ENCODE results near the gene PYGB.

The PYGB gene

DNA sequence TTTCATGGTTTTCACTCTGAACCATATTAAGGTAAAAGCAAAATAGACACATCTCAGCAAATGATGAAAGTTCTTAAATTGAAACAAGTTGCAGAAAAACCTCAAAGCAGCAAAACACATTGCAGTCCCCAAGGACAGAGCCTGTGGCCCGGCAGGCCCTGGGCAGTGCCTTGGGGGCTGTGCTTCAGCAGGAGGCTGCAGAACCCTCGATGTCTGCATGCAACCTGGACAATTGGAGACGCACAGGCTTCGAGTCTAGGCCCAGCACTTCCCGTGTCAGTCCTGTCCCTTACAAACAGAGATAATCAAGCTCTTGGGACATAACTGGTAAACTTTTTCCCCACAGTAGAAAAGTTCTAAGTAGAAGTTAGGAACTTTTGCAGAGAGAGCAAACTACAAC lies 9.2 kb downstream of the PYGB start (continued):
- TF ChIP-seq ZEB2 (tag by site-specific recombination; IDR thresholded peaks at IDR 0.05), result no peak
- no peak for TF ChIP-seq KLF1 (tag by site-specific recombination; IDR thresholded peaks at IDR 0.05)
- TF ChIP-seq, protein P1, sequence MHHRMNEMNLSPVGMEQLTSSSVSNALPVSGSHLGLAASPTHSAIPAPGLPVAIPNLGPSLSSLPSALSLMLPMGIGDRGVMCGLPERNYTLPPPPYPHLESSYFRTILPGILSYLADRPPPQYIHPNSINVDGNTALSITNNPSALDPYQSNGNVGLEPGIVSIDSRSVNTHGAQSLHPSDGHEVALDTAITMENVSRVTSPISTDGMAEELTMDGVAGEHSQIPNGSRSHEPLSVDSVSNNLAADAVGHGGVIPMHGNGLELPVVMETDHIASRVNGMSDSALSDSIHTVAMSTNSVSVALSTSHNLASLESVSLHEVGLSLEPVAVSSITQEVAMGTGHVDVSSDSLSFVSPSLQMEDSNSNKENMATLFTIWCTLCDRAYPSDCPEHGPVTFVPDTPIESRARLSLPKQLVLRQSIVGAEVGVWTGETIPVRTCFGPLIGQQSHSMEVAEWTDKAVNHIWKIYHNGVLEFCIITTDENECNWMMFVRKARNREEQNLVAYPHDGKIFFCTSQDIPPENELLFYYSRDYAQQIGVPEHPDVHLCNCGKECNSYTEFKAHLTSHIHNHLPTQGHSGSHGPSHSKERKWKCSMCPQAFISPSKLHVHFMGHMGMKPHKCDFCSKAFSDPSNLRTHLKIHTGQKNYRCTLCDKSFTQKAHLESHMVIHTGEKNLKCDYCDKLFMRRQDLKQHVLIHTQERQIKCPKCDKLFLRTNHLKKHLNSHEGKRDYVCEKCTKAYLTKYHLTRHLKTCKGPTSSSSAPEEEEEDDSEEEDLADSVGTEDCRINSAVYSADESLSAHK (tag by site-specific recombination; IDR thresholded peaks at IDR 0.05), result no peak

DNA sequence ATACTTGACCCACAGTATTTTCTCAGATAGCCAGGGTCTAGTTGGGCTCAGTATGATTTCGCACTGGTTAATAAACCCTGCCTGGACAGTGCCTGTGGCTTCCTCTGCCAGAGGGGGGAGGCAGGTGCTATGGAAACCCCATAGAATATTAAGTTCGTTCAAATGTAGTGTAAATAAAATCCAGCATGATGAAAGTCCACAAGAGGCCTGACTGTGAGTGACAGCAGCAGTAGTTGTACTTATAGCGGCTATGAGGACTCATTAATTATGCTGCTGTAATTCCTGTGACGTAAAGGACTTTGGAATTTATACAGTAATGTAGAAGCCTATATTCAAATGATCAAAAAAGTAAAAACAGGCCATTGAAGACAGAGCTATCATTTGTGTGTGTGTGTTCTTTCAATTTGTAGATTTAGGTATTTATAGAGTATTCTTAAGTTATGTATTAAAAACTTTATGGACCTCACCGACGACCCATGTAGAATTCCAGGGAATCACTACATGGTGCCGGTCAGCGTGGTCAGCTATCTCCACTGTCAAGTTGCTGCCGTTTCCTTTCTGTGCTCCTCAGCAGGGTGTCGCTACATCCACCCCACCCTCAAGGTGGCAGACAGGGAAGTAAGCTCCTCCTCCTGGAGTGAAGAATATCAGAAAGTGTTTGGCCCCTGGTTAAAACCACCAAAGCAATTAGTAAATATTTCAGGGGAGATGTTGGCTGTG lies 10.0 kb downstream of the PYGB start:
- H3K9me3 ChIP-seq (ENCODE audit: control insufficient read depth, insufficient read depth, low read depth, low read length), result no peaks in the 10 kb centered on the region
- no peak overlapping the region for H3K27ac ChIP-seq (ENCODE audit: extremely low read depth, low read depth, low read length)
- peaks cover 0 to 29% of the 10 kb centered on the region in 2 experiments; a peak in 1 of 3 replicates for H3K36me3 ChIP-seq (ENCODE audit: control insufficient read depth in 2 of 2, insufficient read depth in 1 of 2, low read length in 2 of 2)
- peaks cover 4% of the 10 kb centered on the region; the same call in 1 of the 2 replicates for H3K4me1 ChIP-seq (ENCODE audit: control insufficient read depth, insufficient read depth, low read length)
- CTCF ChIA-PET, result interaction anchor here (0.9 to 1.0 kb wide), 2 partner anchors 79 to 264 kb away, joined by 3 to 4 read pairs; no protein-coding TSS in a partner anchor
- POLR2A ChIA-PET, result interaction anchor here (2.0 kb wide), 1 partner anchor 10 kb away, joined by 8 read pairs; the partner anchor contains the start of gene PYGB
- no peak overlapping the region for H3K4me3 ChIP-seq (ENCODE audit: low read depth, low read length)
- TF ChIP-seq ZNF10 (tag by site-specific recombination; IDR thresholded peaks at IDR 0.05) (no peak), ZNF24 (tag by site-specific recombination; IDR thresholded peaks at IDR 0.05) (no peak), ZNF701 (tag by site-specific recombination; IDR thresholded peaks at IDR 0.05) (no peak), GFI1B (tag by site-specific recombination; IDR thresholded peaks at IDR 0.05) (no peak), ZNF660 (tag by site-specific recombination; IDR thresholded peaks at IDR 0.05) (no peak), ZIC2 (tag by site-specific recombination; IDR thresholded peaks at IDR 0.05) (no peak), ZNF140 (tag by site-specific recombination; IDR thresholded peaks at IDR 0.05) (no peak), TCF7L2 (IDR thresholded peaks at IDR 0.05; ENCODE audit: borderline replicate concordance, low read depth, low read length) (no peak)
- TF ChIP-seq, protein P2, sequence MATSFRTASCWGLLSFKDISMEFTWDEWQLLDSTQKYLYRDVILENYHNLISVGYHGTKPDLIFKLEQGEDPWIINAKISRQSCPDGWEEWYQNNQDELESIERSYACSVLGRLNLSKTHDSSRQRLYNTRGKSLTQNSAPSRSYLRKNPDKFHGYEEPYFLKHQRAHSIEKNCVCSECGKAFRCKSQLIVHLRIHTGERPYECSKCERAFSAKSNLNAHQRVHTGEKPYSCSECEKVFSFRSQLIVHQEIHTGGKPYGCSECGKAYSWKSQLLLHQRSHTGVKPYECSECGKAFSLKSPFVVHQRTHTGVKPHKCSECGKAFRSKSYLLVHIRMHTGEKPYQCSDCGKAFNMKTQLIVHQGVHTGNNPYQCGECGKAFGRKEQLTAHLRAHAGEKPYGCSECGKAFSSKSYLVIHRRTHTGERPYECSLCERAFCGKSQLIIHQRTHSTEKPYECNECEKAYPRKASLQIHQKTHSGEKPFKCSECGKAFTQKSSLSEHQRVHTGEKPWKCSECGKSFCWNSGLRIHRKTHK (tag by site-specific recombination; IDR thresholded peaks at IDR 0.05), result no peak
- TF ChIP-seq, protein P3, sequence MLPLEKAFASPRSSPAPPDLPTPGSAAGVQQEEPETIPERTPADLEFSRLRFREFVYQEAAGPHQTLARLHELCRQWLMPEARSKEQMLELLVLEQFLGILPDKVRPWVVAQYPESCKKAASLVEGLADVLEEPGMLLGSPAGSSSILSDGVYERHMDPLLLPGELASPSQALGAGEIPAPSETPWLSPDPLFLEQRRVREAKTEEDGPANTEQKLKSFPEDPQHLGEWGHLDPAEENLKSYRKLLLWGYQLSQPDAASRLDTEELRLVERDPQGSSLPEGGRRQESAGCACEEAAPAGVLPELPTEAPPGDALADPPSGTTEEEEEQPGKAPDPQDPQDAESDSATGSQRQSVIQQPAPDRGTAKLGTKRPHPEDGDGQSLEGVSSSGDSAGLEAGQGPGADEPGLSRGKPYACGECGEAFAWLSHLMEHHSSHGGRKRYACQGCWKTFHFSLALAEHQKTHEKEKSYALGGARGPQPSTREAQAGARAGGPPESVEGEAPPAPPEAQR (tag by site-specific recombination; IDR thresholded peaks at IDR 0.05), result no peak
- TF ChIP-seq, protein P4, sequence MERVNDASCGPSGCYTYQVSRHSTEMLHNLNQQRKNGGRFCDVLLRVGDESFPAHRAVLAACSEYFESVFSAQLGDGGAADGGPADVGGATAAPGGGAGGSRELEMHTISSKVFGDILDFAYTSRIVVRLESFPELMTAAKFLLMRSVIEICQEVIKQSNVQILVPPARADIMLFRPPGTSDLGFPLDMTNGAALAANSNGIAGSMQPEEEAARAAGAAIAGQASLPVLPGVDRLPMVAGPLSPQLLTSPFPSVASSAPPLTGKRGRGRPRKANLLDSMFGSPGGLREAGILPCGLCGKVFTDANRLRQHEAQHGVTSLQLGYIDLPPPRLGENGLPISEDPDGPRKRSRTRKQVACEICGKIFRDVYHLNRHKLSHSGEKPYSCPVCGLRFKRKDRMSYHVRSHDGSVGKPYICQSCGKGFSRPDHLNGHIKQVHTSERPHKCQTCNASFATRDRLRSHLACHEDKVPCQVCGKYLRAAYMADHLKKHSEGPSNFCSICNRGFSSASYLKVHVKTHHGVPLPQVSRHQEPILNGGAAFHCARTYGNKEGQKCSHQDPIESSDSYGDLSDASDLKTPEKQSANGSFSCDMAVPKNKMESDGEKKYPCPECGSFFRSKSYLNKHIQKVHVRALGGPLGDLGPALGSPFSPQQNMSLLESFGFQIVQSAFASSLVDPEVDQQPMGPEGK (tag by site-specific recombination; IDR thresholded peaks at IDR 0.05), result no peak

DNA sequence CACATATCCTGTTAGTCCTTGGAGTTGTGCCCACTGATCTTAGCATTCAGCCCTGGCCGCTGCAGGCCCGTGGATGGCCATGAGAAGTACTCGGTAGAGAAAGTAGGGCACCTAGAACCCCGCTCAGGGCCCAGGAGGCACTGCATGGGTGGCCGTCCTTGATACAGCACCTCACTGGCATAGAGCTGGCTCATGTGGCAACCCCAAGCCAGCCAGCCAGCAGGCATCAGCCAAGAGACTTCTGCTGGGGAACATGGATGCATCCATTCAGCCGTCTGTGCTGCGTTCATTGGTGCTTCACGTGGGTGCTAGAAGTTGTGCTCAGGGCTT lies 10.6 kb downstream of the PYGB start:
- H3K9me3 ChIP-seq (ENCODE audit: control insufficient read depth, insufficient read depth, low read depth, low read length), result no peaks in the 10 kb centered on the region
- H3K36me3 ChIP-seq (ENCODE audit: control insufficient read depth in 2 of 2, insufficient read depth in 1 of 2, low read length in 2 of 2), result peaks cover 0 to 29% of the 10 kb centered on the region in 2 experiments; a peak in 1 of 3 replicates
- 0 out of 2 replicates have a peak, but pooled peaks cover 4% of the 10 kb centered on the region for H3K4me1 ChIP-seq (ENCODE audit: control insufficient read depth, insufficient read depth, low read length)
- POLR2A ChIA-PET, result interaction anchor here (2.0 kb wide), 1 partner anchor 10 kb away, joined by 8 read pairs; the partner anchor contains the start of gene PYGB
- H3K27ac ChIP-seq (ENCODE audit: extremely low read depth, low read depth, low read length), result no peak overlapping the region
- no peak overlapping the region for H3K4me3 ChIP-seq (ENCODE audit: low read depth, low read length)
- CTCF ChIA-PET, result no interaction called here
- TF ChIP-seq ZNF274 (IDR thresholded peaks at IDR 0.05; ENCODE audit: low read length) (no peak), ZNF274 (tag by site-specific recombination; IDR thresholded peaks at IDR 0.05; ENCODE audit: borderline replicate concordance) (no peak), ZNF747 (tag by site-specific recombination; IDR thresholded peaks at IDR 0.05) (no peak), ZNF23 (tag by site-specific recombination; IDR thresholded peaks at IDR 0.05; ENCODE audit: borderline replicate concordance) (no peak), KLF1 (tag by site-specific recombination; IDR thresholded peaks at IDR 0.05) (no peak), ZNF776 (tag by site-specific recombination; IDR thresholded peaks at IDR 0.05; ENCODE audit: borderline replicate concordance) (no peak)
- TF ChIP-seq, protein P5, sequence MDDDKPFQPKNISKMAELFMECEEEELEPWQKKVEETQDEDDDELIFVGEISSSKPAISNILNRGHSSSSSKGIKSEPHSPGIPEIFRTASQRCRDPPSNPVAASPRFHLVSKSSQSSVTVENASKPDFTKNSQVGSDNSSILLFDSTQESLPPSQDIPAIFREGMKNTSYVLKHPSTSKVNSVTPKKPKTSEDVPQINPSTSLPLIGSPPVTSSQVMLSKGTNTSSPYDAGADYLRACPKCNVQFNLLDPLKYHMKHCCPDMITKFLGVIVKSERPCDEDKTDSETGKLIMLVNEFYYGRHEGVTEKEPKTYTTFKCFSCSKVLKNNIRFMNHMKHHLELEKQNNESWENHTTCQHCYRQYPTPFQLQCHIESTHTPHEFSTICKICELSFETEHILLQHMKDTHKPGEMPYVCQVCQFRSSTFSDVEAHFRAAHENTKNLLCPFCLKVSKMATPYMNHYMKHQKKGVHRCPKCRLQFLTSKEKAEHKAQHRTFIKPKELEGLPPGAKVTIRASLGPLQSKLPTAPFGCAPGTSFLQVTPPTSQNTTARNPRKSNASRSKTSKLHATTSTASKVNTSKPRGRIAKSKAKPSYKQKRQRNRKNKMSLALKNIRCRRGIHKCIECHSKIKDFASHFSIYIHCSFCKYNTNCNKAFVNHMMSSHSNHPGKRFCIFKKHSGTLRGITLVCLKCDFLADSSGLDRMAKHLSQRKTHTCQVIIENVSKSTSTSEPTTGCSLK (tag by site-specific recombination; IDR thresholded peaks at IDR 0.05), result no peak
- TF ChIP-seq, protein P6, sequence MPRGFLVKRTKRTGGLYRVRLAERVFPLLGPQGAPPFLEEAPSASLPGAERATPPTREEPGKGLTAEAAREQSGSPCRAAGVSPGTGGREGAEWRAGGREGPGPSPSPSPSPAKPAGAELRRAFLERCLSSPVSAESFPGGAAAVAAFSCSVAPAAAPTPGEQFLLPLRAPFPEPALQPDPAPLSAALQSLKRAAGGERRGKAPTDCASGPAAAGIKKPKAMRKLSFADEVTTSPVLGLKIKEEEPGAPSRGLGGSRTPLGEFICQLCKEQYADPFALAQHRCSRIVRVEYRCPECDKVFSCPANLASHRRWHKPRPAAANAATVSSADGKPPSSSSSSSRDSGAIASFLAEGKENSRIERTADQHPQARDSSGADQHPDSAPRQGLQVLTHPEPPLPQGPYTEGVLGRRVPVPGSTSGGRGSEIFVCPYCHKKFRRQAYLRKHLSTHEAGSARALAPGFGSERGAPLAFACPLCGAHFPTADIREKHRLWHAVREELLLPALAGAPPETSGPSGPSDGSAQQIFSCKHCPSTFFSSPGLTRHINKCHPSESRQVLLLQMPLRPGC (tag by site-specific recombination; IDR thresholded peaks at IDR 0.05), result no peak
